HPDE6-E6E7 (cell line): ENCODE measurements around the gene LRRC3.
"Not testable (repeated sequence)": the region's sequence is repeated elsewhere in the genome, so short reads cannot be mapped to it uniquely, and the experiment has no call there.

ENCODE experiments used
- DNase-seq: peaks from one replicate; pipeline ENCODE4 v3.0.0; 2011; ENCODE audit warnings: missing footprints; ENCODE audit errors: extremely low spot score

The LRRC3 gene

GRCh38 chr21:44478124-44478800 is 23.0 kb downstream of the LRRC3 start:
- DNase-seq, result no peak

- DNase-seq, result no peak
Measured at GRCh38 chr21:44478801-44479167, 23.5 kb downstream of the LRRC3 start.

DNA sequence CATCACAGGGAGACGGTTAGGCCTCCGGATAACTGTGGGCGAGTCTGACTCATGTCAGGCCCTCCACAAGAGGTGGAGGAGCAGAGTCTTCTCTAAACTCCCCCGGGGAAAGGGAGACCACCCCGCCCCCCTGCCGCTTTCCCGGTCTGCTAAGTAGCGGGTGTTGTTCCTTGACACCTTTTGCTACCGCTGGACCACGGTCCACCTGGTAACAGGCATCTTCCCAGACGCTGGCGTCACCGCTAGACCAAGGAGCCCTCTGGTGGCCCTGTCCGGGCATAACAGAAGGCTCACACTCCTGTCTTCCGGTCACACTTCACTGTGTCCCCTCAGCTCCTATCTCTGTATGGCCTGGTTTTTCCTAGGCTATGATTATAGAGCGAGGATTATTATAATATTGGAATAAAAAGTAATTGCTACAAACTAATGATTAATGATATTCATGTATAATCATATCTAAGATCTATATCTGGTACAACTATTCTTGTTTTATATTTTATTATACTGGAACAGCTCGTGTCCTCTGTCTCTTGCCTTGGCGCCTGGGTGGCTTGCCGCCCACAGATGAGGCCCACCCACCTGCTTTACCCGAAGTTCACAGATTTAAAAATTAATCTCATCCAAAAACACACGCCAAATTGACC is 24.4 kb downstream of the LRRC3 start:
- DNase-seq, result not testable (repeated sequence)

- no peak for DNase-seq
Measured at GRCh38 chr21:44480200-44481053, 25.1 kb downstream of the LRRC3 start.

- DNase-seq, result no peak
Measured at GRCh38 chr21:44482581-44483287, 27.4 kb downstream of the LRRC3 start.

GRCh38 chr21:44483288-44484237 is 28.3 kb downstream of the LRRC3 start:
- DNase-seq, result no peak

GRCh38 chr21:44484498-44485253 is 29.4 kb downstream of the LRRC3 start:
- no peak for DNase-seq

GRCh38 chr21:44485254-44485793 is 30.0 kb downstream of the LRRC3 start:
- DNase-seq, result no peak

GRCh38 chr21:44485796-44486195 is 30.5 kb downstream of the LRRC3 start:
- no peak for DNase-seq

DNA sequence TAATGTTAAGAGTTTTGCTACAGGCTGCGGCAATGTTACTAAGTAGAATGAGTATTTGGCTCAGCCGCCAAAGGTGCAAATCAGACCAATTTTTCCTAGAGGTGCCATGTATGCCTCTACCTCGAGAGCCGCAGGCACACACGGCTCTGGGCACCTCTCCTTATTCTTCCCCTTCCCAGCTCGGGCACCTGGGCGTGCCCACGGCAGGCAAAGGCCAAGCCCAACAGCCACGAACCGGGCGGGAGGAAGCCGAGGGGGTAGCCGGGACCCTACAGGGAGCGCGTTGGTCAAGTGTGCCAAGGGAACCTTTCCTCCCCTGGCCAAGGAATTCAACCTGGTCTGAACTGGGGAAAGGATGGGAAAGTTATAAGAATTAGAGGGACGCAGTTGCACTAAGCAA is 31.0 kb downstream of the LRRC3 start:
- DNase-seq, result no peak

GRCh38 chr21:44487831-44488230 is 32.5 kb downstream of the LRRC3 start:
- DNase-seq, result no peak

DNA sequence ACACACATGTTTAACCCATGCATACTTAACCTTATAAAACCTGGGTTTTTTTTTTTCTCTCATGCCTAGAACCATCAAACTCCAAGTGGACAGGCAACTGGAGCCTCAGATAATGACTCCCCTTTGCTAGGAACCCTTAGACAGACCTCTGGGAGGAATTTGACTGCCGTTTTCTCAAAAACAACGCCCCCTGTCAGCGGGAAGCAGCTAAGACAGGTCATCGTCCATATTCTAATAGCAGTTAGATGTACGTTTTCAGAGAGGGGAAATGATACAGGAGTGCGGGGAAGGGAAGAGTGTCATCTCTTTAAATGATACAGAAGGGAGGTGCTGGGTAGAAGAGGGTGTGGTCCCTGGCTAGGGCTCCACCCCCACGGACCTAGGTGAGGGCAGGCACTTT is 34.7 kb downstream of the LRRC3 start:
- DNase-seq, result no peak

- no peak for DNase-seq
Measured at GRCh38 chr21:44490405-44490804, 35.1 kb downstream of the LRRC3 start.

DNA sequence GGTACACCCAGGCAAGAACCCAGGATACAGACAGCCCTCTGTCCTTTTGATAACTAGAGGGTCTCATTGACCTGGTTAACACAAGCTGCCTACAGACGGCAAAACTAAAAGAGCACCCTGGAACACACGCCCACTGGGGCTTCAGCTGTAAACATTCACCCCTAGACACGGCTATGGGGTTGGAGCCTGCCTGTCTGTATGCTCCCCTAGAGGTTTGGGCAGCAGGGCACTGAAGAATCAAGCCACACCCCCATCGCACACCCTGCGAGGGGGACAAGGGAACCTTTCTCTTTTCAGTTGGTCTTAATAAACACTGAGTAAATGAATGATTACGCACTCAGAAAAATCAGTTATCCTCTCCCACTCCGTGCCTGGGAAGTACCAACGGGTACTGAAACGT is 35.5 kb downstream of the LRRC3 start:
- no peak for DNase-seq

GRCh38 chr21:44492567-44493385 is 37.5 kb downstream of the LRRC3 start:
- DNase-seq, result no peak

- no peak for DNase-seq
Measured at GRCh38 chr21:44494418-44494817, 39.1 kb downstream of the LRRC3 start.

- DNase-seq, result no peak
Measured at GRCh38 chr21:44494956-44495355, 39.6 kb downstream of the LRRC3 start.

DNA sequence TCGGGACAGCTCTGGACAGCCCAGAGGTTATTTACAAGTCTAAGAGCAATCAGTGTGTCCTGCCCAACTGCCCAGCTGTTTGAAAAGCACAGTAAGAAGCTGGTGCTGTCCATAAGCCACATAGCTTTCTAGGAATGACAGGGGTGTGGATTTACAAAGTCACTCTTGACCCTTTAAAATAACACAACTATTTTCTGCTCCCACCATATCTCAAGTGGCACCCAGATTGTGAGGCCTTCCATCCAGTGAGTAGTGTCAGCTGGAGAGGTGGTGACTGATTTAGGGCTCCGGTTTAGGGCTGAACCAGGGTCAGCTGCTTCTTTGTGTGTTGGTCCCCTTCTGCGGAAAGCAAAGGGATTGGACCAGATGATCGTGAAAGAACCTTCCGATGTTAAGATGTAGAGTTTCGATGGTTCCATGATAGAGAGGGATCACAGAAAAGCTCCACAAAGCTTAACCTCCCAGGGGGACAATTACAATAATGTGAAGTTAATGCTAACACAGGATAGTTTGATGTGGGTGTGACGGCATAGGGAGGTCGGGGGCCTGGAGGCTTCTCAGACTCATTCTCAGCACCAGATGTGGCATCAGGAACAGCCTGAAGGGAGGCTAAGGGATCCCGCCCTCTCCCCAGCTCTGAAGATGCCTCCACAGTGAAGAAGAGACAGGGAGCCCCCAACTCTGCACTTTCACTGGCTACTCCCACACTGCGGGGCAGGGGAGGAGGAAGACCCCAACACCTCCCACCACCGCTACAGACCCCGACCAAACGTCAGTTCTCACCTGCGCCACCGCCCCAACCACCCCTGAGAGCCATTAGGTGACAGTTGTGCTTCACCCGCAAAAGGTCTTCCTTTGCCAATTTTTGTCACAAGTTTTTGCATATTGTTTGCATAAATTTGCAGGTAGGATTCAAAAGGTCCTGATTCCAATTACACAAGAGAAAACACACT is 40.6 kb downstream of the LRRC3 start:
- no peak for DNase-seq
